DOHH2 (cell line): ENCODE results near the gene MYH7.

ENCODE experiments used
- H3F3A ChIP-seq: fragments of 200-600 bp; sonication (generic), shearing (Covaris generic); 2 replicates; pipeline ENCODE4 v1.6.0; 2016; ENCODE audit warnings: antibody characterized with exemption, mild to moderate bottlenecking; ENCODE audit not compliant: control insufficient read depth, insufficient read depth
- H3K27ac ChIP-seq: fragments of 200-600 bp; sonication (generic); 2 replicates; pipeline ENCODE4 v1.5.1; 2014; ENCODE audit warnings: low read depth, mild to moderate bottlenecking, low read length, moderate library complexity
- H3K27me3 ChIP-seq: fragments of 200-600 bp; sonication (generic); 2 replicates; pipeline ENCODE4 v1.6.1; 2014; ENCODE audit warnings: mild to moderate bottlenecking, low read length, mixed read lengths; ENCODE audit not compliant: control insufficient read depth
- H3K36me3 ChIP-seq: fragments of 200-600 bp; sonication (generic); 2 replicates; pipeline ENCODE4 v1.6.1; 2014; ENCODE audit warnings: mild to moderate bottlenecking, low read length, moderate library complexity, mixed read lengths; ENCODE audit not compliant: control insufficient read depth
- H3K4me1 ChIP-seq: fragments of 200-600 bp; sonication (generic); 2 replicates; pipeline ENCODE4 v1.6.1; 2014; ENCODE audit warnings: mild to moderate bottlenecking, low read length, mixed read lengths; ENCODE audit not compliant: control insufficient read depth
- H3K4me2 ChIP-seq: fragments of 200-600 bp; sonication (generic); 2 replicates; pipeline ENCODE4 v1.6.0; 2014; ENCODE audit warnings: mild to moderate bottlenecking, low read length, moderate library complexity
- H3K4me3 ChIP-seq: fragments of 200-600 bp; sonication (generic); 2 replicates; pipeline ENCODE4 v1.5.1; 2014; ENCODE audit warnings: mild to moderate bottlenecking, low read length, mixed read lengths
- H3K79me2 ChIP-seq: fragments of 200-600 bp; sonication (generic); 2 replicates; pipeline ENCODE4 v1.6.1; 2014; ENCODE audit warnings: mild to moderate bottlenecking, low read length, mixed read lengths; ENCODE audit not compliant: control insufficient read depth
- H3K9me2 ChIP-seq: fragments of 200-600 bp; sonication (generic); replicated peaks from 2 replicates; pipeline ENCODE4 v1.6.1; 2014; ENCODE audit warnings: mild to moderate bottlenecking, low read length, mixed read lengths; ENCODE audit not compliant: control insufficient read depth
- H3K9me3 ChIP-seq: fragments of 200-600 bp; sonication (generic); 2 replicates; pipeline ENCODE4 v1.6.1; 2014; ENCODE audit warnings: antibody characterized with exemption, low read length, mixed read lengths; ENCODE audit not compliant: control insufficient read depth, insufficient read depth
- H4K20me1 ChIP-seq: fragments of 200-600 bp; sonication (generic); 2 replicates; pipeline ENCODE4 v1.6.0; 2014; ENCODE audit warnings: low read depth, mild to moderate bottlenecking, antibody characterized with exemption, low read length, moderate library complexity; ENCODE audit not compliant: control insufficient read depth, insufficient read depth
- CTCF ChIP-seq: fragments of 200-600 bp; sonication (generic); IDR thresholded peaks from one replicate; pipeline ENCODE4 v1.5.1; 2014; ENCODE audit warnings: antibody characterized with exemption, mild to moderate bottlenecking, low read depth, low read length; ENCODE audit not compliant: poor library complexity, severe bottlenecking
- EZH2phosphoT487 ChIP-seq: fragments of 200-600 bp; sonication (generic); IDR thresholded peaks from 2 replicates; pipeline ENCODE4 v1.6.1; 2017; ENCODE audit warnings: borderline replicate concordance, mild to moderate bottlenecking, antibody characterized with exemption, low read length, moderate library complexity, mixed read lengths

MYH7 gene

GRCh38 chr14:23442721-23443356 lies 7.4 kb upstream of the MYH7 start:
- TF ChIP-seq CTCF: no peak
- no peak for TF ChIP-seq EZH2phosphoT487
- Histone ChIP-seq H3K79me2 (no peaks in the 10 kb centered on the region), H3K9me2 (no peaks in the 10 kb centered on the region), H4K20me1 (no peaks in the 10 kb centered on the region), H3K4me1 (no peaks in the 10 kb centered on the region), H3K27me3 (no peaks in the 10 kb centered on the region), H3K9me3 (no peaks in the 10 kb centered on the region), H3F3A (no peaks in the 10 kb centered on the region), H3K27ac (no peak overlapping the region), H3K36me3 (no peaks in the 10 kb centered on the region), H3K4me2 (no peak overlapping the region), H3K4me3 (no peak overlapping the region)

- no peak for TF ChIP-seq CTCF
- Histone ChIP-seq H3K27me3 (no peaks in the 10 kb centered on the region), H3K36me3 (no peaks in the 10 kb centered on the region), H3K4me3 (no peak overlapping the region), H3K79me2 (no peaks in the 10 kb centered on the region), H3K9me2 (no peaks in the 10 kb centered on the region), H3K4me2 (no peak overlapping the region), H3F3A (no peaks in the 10 kb centered on the region), H4K20me1 (no peaks in the 10 kb centered on the region), H3K9me3 (no peaks in the 10 kb centered on the region), H3K4me1 (no peaks in the 10 kb centered on the region), H3K27ac (no peak overlapping the region)
Measured at GRCh38 chr14:23441076-23441475, 5.6 kb upstream of the MYH7 start.

- Histone ChIP-seq H3F3A (no peaks in the 10 kb centered on the region), H3K27ac (no peak overlapping the region), H3K4me2 (no peak overlapping the region), H3K4me1 (no peaks in the 10 kb centered on the region), H3K79me2 (no peaks in the 10 kb centered on the region), H3K9me3 (no peaks in the 10 kb centered on the region), H3K27me3 (no peaks in the 10 kb centered on the region), H3K9me2 (no peaks in the 10 kb centered on the region), H4K20me1 (no peaks in the 10 kb centered on the region), H3K4me3 (no peak overlapping the region), H3K36me3 (no peaks in the 10 kb centered on the region)
- TF ChIP-seq EZH2phosphoT487: no peak
- no peak for TF ChIP-seq CTCF
Measured at GRCh38 chr14:23439107-23439835, 3.8 kb upstream of the MYH7 start.
